ENCODE results near the gene NUP93. TPM values are rescaled to one million over a fixed set of nuclear protein-coding genes. Genes with fewer than 3 reads are reported as not detected.
"Not testable (repeated sequence)": the region's sequence is repeated elsewhere in the genome, so short reads cannot be mapped to it uniquely, and the experiment has no call there.

The NUP93 gene
- total RNA-seq, 2 experiments from 2014 or later: 126 to 129 TPM

- no peak for ATAC-seq
- Mint-ChIP-seq H3K36me3 (no peaks in the 10 kb centered on the region), H3K9me3 (ENCODE audit: low read depth) (no peaks in the 10 kb centered on the region), H3K4me3 (no peak overlapping the region), H3K27me3 (no peaks in the 10 kb centered on the region), H3K4me1 (peaks cover 7% of the 10 kb centered on the region), H3K27ac (no peak overlapping the region)
- CTCF ChIA-PET: interaction anchor here (1.0 to 1.9 kb wide), 4 partner anchors 8 to 140 kb away, joined by 3 to 6 read pairs (median 4); partner anchors contain the start of gene NUP93
- DNase-seq: no peak
Measured at GRCh38 chr16:56716761-56717160, 13.2 kb upstream of the NUP93 start.

GRCh38 chr16:56717532-56717931, 12.4 kb upstream of the NUP93 start:
- ATAC-seq; H3K4me1 Mint-ChIP-seq; H3K9me3 Mint-ChIP-seq (ENCODE audit: low read depth); H3K36me3 Mint-ChIP-seq; H3K27me3 Mint-ChIP-seq; H3K4me3 Mint-ChIP-seq; H3K27ac Mint-ChIP-seq; DNase-seq: not testable (repeated sequence)
- CTCF ChIA-PET: interaction anchor here (1.3 to 3.5 kb wide), 4 partner anchors 12 to 141 kb away, joined by 3 to 12 read pairs (median 5); partner anchors contain the start of gene NUP93

DNA sequence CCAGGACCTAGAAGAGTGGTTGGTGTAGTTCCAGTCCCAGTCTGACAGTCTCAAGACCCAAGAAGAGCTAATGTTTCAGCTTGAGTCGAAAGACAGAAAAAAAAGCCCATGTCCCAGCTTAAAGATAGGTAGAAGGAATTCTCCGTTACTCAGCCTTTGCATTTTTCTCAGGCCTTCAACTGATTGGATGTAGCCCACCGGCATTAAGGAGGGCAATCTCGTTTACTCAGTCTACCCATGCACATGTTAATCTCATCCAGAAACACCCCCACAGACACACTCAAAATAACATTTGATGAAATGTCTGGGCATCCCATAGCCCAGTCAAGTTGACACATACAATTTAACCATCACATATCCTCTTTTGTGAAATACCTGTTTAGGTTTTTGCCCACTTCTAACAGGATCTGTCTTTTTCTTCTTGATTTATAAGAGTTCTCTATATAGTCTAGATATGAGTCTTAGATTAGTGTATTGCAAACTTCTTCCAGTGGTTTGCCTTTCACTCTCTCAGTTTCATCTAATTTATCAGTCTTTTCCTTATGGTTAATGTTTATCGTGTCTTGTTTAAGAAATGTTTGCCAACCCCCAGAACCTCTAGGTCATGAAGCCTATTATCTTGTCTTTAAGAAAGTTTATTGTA, 7.6 kb upstream of the NUP93 start:
- DNase-seq (no peak), ATAC-seq (no peak)
- Mint-ChIP-seq H3K27ac (no peak overlapping the region), H3K4me3 (no peak overlapping the region), H3K4me1 (no peaks in the 10 kb centered on the region), H3K36me3 (peaks cover 2% of the 10 kb centered on the region), H3K9me3 (ENCODE audit: low read depth) (no peaks in the 10 kb centered on the region), H3K27me3 (peaks cover 5% of the 10 kb centered on the region)
- CTCF ChIA-PET: interaction anchor here (1.3 kb wide), 1 partner anchor 11 kb away, joined by 3 read pairs; no protein-coding TSS in a partner anchor

DNA sequence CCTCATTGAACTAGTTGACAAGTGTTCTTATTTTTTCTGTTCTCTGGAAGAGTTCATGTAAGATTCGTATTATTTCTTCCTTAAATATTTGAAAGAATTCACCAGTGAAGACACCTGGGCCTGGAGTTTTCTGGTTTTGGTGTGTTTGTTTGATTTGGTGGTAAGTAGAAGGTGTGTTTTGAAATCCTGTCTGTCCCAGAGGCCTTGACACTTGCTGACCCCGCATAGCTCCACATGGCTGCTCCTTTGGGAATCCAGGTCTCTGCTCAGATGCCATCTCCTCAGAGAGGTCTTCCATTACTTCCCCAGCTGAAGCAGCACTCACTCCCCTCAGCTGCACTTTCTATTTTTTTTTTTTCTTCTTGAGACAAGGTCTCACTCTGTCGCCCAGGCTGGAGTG, 5.7 kb upstream of the NUP93 start:
- ATAC-seq (no peak), DNase-seq (no peak)
- Mint-ChIP-seq H3K27me3 (peaks cover 5% of the 10 kb centered on the region), H3K4me3 (no peak overlapping the region), H3K4me1 (peaks cover 6% of the 10 kb centered on the region), H3K36me3 (peaks cover 2% of the 10 kb centered on the region), H3K27ac (no peak overlapping the region), H3K9me3 (ENCODE audit: low read depth) (no peaks in the 10 kb centered on the region)
- CTCF ChIA-PET: interaction anchor here (0.7 to 1.4 kb wide), 2 partner anchors 10 to 13 kb away, joined by 3 to 4 read pairs; no protein-coding TSS in a partner anchor

DNA sequence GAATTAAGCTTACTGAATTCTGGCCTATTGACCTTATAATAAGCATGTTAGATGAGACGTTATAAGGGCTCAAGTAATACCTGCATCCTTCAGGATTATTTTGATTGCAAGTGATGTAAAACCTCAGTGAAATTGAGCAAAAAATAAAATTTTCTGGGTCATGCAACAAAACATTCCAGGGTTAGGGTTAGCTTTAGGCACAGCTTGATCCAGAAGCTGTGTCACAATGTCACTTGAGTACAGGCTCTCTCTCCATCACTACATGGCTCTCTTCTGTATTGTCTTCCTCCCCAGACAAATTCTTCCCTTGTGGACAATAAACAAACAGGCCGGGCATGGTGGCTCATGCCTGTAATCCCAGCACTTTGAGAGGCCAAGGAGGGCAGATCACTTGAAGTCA, 3.6 kb upstream of the NUP93 start:
- H3K27ac Mint-ChIP-seq: no peak overlapping the region
- no peaks in the 10 kb centered on the region for H3K9me3 Mint-ChIP-seq (ENCODE audit: low read depth)
- DNase-seq: no peak
- H3K36me3 Mint-ChIP-seq: peaks cover 2% of the 10 kb centered on the region
- no peak overlapping the region for H3K4me3 Mint-ChIP-seq
- CTCF ChIA-PET: no interaction called here
- ATAC-seq: no peak
- peaks cover 5% of the 10 kb centered on the region for H3K27me3 Mint-ChIP-seq
- peaks cover 11% of the 10 kb centered on the region for H3K4me1 Mint-ChIP-seq

- CTCF ChIA-PET: interaction anchor here (0.7 kb wide), 1 partner anchor 9 kb away, joined by 3 read pairs; no protein-coding TSS in a partner anchor
- Mint-ChIP-seq H3K27me3 (peaks cover 5% of the 10 kb centered on the region), H3K4me3 (no peak overlapping the region), H3K36me3 (peaks cover 2% of the 10 kb centered on the region), H3K27ac (no peak overlapping the region), H3K4me1 (peaks cover 11% of the 10 kb centered on the region), H3K9me3 (ENCODE audit: low read depth) (no peaks in the 10 kb centered on the region)
- no peak for DNase-seq
- ATAC-seq: no peak
Measured at GRCh38 chr16:56726926-56727325, 3.0 kb upstream of the NUP93 start.

DNA sequence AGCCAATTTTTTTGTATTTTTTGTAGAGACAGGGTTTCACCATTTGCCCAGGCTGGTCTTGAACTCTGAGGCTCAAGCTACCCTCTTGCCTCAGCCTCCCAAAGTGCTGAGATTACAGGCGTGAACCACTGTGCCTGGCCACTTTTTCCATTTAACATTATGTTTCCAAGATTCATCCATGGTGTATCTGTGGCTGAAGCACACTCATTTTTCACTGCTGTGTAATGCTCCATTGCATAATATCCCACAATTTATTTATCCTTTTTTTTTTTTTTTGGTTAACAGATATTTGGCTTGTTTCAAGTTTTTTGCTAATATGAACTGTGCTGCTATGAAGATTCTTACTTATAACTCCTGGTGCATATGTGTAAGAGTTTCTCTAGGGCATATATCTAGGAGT, 1.9 kb upstream of the NUP93 start:
- H3K36me3 Mint-ChIP-seq: peaks cover 2% of the 10 kb centered on the region
- no peak for DNase-seq
- CTCF ChIA-PET: interaction anchor here (0.5 kb wide), 1 partner anchor 16 kb away, joined by 3 read pairs; no protein-coding TSS in a partner anchor
- ATAC-seq: no peak
- H3K4me1 Mint-ChIP-seq: peaks cover 11% of the 10 kb centered on the region
- H3K27ac Mint-ChIP-seq: no peak overlapping the region
- H3K4me3 Mint-ChIP-seq: no peak overlapping the region
- no peaks in the 10 kb centered on the region for H3K9me3 Mint-ChIP-seq (ENCODE audit: low read depth)
- no peaks in the 10 kb centered on the region for H3K27me3 Mint-ChIP-seq

- Mint-ChIP-seq H3K9me3 (ENCODE audit: low read depth) (no peaks in the 10 kb centered on the region), H3K27ac (peak overlapping the region; percentile 76), H3K4me3 (no peak overlapping the region), H3K36me3 (no peaks in the 10 kb centered on the region), H3K27me3 (no peaks in the 10 kb centered on the region), H3K4me1 (peaks cover 11% of the 10 kb centered on the region)
- CTCF ChIA-PET: interaction anchor here (0.7 to 1.3 kb wide), 4 partner anchors 12 to 140 kb away, joined by 3 to 4 read pairs (median 3); no protein-coding TSS in a partner anchor
- DNase-seq (no peak), ATAC-seq (no peak)
Measured at GRCh38 chr16:56728980-56729734, 772 bp upstream of the NUP93 start.

GRCh38 chr16:56732366-56732765, 2.4 kb downstream of the NUP93 start:
- Mint-ChIP-seq H3K36me3 (peaks cover 7% of the 10 kb centered on the region), H3K4me3 (no peak overlapping the region), H3K27ac (no peak overlapping the region), H3K9me3 (ENCODE audit: low read depth) (no peaks in the 10 kb centered on the region), H3K4me1 (peaks cover 17% of the 10 kb centered on the region), H3K27me3 (no peaks in the 10 kb centered on the region)
- DNase-seq (no peak), ATAC-seq (no peak)
- CTCF ChIA-PET: interaction anchor here (1.4 kb wide), 1 partner anchor 16 kb away, joined by 3 read pairs; no protein-coding TSS in a partner anchor

DNA sequence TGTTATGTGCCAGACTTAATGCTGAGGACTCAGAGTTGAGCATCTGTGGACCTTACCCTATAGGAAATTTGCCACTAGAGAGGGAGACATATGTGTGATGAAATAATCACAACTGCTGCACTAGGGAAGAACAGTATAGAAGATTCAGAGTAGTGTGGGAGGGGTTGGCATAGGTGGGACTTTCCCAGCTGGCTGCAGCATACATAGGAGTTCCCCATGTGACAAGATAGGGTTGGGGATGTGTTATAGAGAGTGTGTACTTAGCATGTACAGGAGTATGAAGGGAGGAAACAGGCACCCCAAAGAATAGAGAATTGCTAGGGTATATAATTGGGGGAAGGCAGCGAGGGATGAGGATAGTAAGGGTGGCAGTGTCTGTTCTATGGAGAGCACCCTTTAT, 2.9 kb downstream of the NUP93 start:
- H3K4me1 Mint-ChIP-seq: peaks cover 17% of the 10 kb centered on the region

GRCh38 chr16:56734429-56734828, 4.5 kb downstream of the NUP93 start:
- Mint-ChIP-seq H3K36me3 (peaks cover 21% of the 10 kb centered on the region), H3K27ac (no peak overlapping the region), H3K4me3 (no peak overlapping the region), H3K4me1 (peaks cover 10% of the 10 kb centered on the region), H3K9me3 (ENCODE audit: low read depth) (no peaks in the 10 kb centered on the region), H3K27me3 (no peaks in the 10 kb centered on the region)
- DNase-seq: no peak
- ATAC-seq: no peak
- CTCF ChIA-PET: no interaction called here

More for the DNA sequence above, 2.9 kb downstream of the NUP93 start:
- DNase-seq (no peak), ATAC-seq (no peak)
- CTCF ChIA-PET: interaction anchor here (1.1 to 1.4 kb wide), 2 partner anchors 11 to 16 kb away, joined by 3 read pairs; no protein-coding TSS in a partner anchor
- H3K27me3 Mint-ChIP-seq: no peaks in the 10 kb centered on the region
- H3K9me3 Mint-ChIP-seq (ENCODE audit: low read depth): no peaks in the 10 kb centered on the region
- no peak overlapping the region for H3K27ac Mint-ChIP-seq
- no peak overlapping the region for H3K4me3 Mint-ChIP-seq
- peaks cover 12% of the 10 kb centered on the region for H3K36me3 Mint-ChIP-seq

- H3K27ac Mint-ChIP-seq: no peak overlapping the region
- ATAC-seq (no peak), DNase-seq (no peak)
- no peaks in the 10 kb centered on the region for H3K27me3 Mint-ChIP-seq
- H3K9me3 Mint-ChIP-seq (ENCODE audit: low read depth): no peaks in the 10 kb centered on the region
- peaks cover 21% of the 10 kb centered on the region for H3K36me3 Mint-ChIP-seq
- CTCF ChIA-PET: interaction anchor here (0.9 to 1.4 kb wide), 2 partner anchors 9 to 27 kb away, joined by 3 to 4 read pairs; no protein-coding TSS in a partner anchor
- H3K4me3 Mint-ChIP-seq: no peak overlapping the region
- H3K4me1 Mint-ChIP-seq: peaks cover 8% of the 10 kb centered on the region
Measured at GRCh38 chr16:56736476-56736875, 6.5 kb downstream of the NUP93 start.

DNA sequence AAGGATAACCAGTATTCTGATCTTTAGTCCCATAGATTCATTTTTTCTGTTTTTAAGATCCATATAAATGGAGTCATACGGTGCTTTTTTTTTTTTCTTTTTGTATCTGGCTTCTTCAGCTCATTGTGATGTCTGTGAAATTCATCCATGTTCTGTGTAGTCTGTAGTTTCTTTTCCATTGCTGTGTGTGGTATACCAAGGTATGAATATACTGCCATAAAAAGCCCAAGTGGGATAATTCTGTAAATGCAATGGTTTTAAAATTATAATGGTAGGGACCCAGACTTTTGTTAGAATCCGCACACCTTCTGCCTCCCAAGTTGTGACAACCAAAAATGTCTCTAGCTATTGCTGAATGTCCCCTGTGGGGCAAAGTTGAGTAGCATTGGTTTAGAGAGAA, 7.6 kb downstream of the NUP93 start:
- DNase-seq (no peak), ATAC-seq (no peak)
- no peak overlapping the region for H3K27ac Mint-ChIP-seq
- peaks cover 17% of the 10 kb centered on the region for H3K4me1 Mint-ChIP-seq
- peaks cover 21% of the 10 kb centered on the region for H3K36me3 Mint-ChIP-seq
- no peaks in the 10 kb centered on the region for H3K27me3 Mint-ChIP-seq
- H3K9me3 Mint-ChIP-seq (ENCODE audit: low read depth): no peaks in the 10 kb centered on the region
- CTCF ChIA-PET: interaction anchor here (0.6 to 1.4 kb wide), 3 partner anchors 13 to 1072 kb away, joined by 3 to 4 read pairs (median 3); no protein-coding TSS in a partner anchor
- H3K4me3 Mint-ChIP-seq: no peak overlapping the region
